Measurements from ENCODE around the gene AMH.

DNA sequence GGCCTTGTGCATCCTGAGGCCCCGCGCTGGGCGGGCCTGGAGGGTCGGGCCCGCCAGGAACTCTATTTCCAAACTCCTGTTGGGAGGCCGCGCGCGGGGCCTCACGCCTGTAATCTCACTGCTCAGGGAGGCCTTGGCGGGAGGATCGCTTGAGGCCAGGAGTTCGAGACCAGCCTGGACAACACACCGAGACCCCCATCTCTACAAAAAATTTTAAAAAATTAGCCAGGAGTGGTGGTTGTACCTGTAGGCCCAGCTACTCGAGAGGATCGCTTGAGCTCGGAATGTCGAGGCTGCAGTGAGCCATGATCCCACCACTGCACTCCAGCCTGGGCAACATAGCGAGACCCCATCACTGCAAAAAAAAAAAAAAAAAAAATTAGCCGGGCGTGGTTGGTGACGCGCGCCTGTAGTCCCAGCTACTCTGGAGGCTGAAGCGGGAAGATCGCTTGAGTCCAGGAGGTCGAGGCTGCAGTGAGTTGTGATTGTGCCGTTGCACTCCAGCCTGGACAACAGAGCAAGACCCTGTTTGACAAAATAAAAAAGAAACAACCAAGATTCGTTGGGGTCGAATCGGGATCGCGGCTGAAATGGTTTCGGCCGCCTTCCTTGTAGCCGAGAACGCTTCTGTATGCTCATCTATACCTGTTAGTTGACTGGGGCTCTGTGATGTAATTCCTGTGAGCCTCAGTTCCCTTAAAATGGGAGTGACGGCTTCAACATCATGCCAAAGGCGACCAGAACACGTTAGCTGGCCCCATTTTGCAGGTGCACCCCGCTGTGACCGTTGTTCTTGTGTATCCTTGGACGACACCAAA lies 11.9 kb upstream of the AMH start:
- TF ChIP-seq POLR2A (IDR thresholded peaks at IDR 0.05): no peak
- TF ChIP-seq, protein P1, sequence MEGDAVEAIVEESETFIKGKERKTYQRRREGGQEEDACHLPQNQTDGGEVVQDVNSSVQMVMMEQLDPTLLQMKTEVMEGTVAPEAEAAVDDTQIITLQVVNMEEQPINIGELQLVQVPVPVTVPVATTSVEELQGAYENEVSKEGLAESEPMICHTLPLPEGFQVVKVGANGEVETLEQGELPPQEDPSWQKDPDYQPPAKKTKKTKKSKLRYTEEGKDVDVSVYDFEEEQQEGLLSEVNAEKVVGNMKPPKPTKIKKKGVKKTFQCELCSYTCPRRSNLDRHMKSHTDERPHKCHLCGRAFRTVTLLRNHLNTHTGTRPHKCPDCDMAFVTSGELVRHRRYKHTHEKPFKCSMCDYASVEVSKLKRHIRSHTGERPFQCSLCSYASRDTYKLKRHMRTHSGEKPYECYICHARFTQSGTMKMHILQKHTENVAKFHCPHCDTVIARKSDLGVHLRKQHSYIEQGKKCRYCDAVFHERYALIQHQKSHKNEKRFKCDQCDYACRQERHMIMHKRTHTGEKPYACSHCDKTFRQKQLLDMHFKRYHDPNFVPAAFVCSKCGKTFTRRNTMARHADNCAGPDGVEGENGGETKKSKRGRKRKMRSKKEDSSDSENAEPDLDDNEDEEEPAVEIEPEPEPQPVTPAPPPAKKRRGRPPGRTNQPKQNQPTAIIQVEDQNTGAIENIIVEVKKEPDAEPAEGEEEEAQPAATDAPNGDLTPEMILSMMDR (IDR thresholded peaks at IDR 0.05): no peak
